ENCODE results near the gene CDADC1. TPM values are rescaled to one million over a fixed set of nuclear protein-coding genes. Genes with fewer than 3 reads are reported as not detected.

CDADC1 gene
- total RNA-seq, 1 experiment from 2014 or later: 7.6 TPM

GRCh38 chr13:49278211-49278610 is 30.5 kb downstream of the CDADC1 start (continued):
- TF ChIP-seq YY1 (IDR thresholded peaks at IDR 0.05; ENCODE audit: extremely low read depth, insufficient replicate concordance, low read depth, low read length) (no peak), EGR1 (IDR thresholded peaks at IDR 0.05; ENCODE audit: low read depth) (no peak)

- ChIA-PET POLR2A (no interaction called here), CTCF (interaction anchor here (0.7 kb wide), 1 partner anchor 179 kb away, joined by 4 read pairs; no protein-coding TSS in a partner anchor)
- no peaks in the 10 kb centered on the region; a peak in 1 of 4 replicates for H3K36me3 ChIP-seq (ENCODE audit: control insufficient read depth in 1 of 2, insufficient read depth in 2 of 2, low read length in 2 of 2)
Measured at GRCh38 chr13:49279112-49279511, 31.4 kb downstream of the CDADC1 start.

More at GRCh38 chr13:49279112-49279511, 31.4 kb downstream of the CDADC1 start:
- Histone ChIP-seq H3K27me3 (ENCODE audit: insufficient read depth, low read length) (no peaks in the 10 kb centered on the region), H3K27ac (ENCODE audit: low read depth, low read length) (no peak overlapping the region), H2AFZ (ENCODE audit: low read depth, low read length, poor library complexity, severe bottlenecking) (no peak overlapping the region), H3K9me3 (ENCODE audit: control insufficient read depth in 1 of 2, insufficient read depth in 1 of 2, low read depth in 1 of 2, low read length in 2 of 2) (no peaks in the 10 kb centered on the region), H3K4me2 (ENCODE audit: low read length) (no peak overlapping the region), H3K9ac (ENCODE audit: low read length) (no peak overlapping the region), H3K9me2 (ENCODE audit: insufficient read depth) (no peaks in the 10 kb centered on the region), H3K4me1 (ENCODE audit: control insufficient read depth in 1 of 2, insufficient read depth in 2 of 2, low read length in 2 of 2) (no peaks in the 10 kb centered on the region), H3K79me2 (ENCODE audit: insufficient read depth, low read length) (no peaks in the 10 kb centered on the region), H4K20me1 (ENCODE audit: insufficient read depth) (no peaks in the 10 kb centered on the region), H3K4me3 (replicated peaks in 1 of 2; ENCODE audit: low read depth in 1 of 2, low read length in 2 of 2) (no peak overlapping the region)
- RAD21 ChIA-PET (ENCODE audit: low non-redundant PET in 1 of 2, low total read pairs in 2 of 2, uncharacterized antibody in 2 of 2, unreplicated experiment in 2 of 2): no interaction called here
- intact Hi-C loops (cut with micrococcal nuclease): no loop called here
- no peak for DNase-seq (ENCODE audit: low read depth, low spot score)
- no peak for TF ChIP-seq ZBTB33 (IDR thresholded peaks at IDR 0.05; ENCODE audit: extremely low read depth, insufficient replicate concordance, low read length)
- no peak for TF ChIP-seq SP1 (IDR thresholded peaks at IDR 0.05; ENCODE audit: low read depth)
- no peak for TF ChIP-seq MAX (IDR thresholded peaks at IDR 0.05)
- TF ChIP-seq YY1 (IDR thresholded peaks at IDR 0.05; ENCODE audit: extremely low read depth, insufficient replicate concordance, low read depth, low read length): no peak
- TF ChIP-seq POLR2AphosphoS5 (IDR thresholded peaks at IDR 0.05; ENCODE audit: low read depth, low read length): no peak
- TF ChIP-seq SIN3A (IDR thresholded peaks at IDR 0.05; ENCODE audit: low read depth): no peak
- no peak for TF ChIP-seq CEBPB (IDR thresholded peaks at IDR 0.05; ENCODE audit: low read depth)
- TF ChIP-seq EGR1 (IDR thresholded peaks at IDR 0.05; ENCODE audit: low read depth): no peak
- no peak for TF ChIP-seq ELF1 (IDR thresholded peaks at IDR 0.05; ENCODE audit: borderline replicate concordance, low read depth)
- no peak for TF ChIP-seq ZNF274 (IDR thresholded peaks at IDR 0.05; ENCODE audit: low read depth, low read length)
- no peak for TF ChIP-seq REST (IDR thresholded peaks at IDR 0.05; ENCODE audit: low read depth)
- no peak for TF ChIP-seq ZFX (IDR thresholded peaks at IDR 0.05)
- TF ChIP-seq CTCF (IDR thresholded peaks at IDR 0.05 in 2 of 3, conservative IDR thresholded peaks at IDR 0.05 in 1 of 3; ENCODE audit: borderline replicate concordance in 1 of 3, insufficient read depth in 1 of 3, low read depth in 2 of 3, low read length in 2 of 3): no peak
- ATAC-seq: no peak
- BruUV-seq (replicated peaks): no TSS peak
